ENCODE measurements around the gene PEAK1.
"Not testable (repeated sequence)": the region's sequence is repeated elsewhere in the genome, so short reads cannot be mapped to it uniquely, and the experiment has no call there.

PEAK1 gene

GRCh38 chr15:77171221-77171967 lies 248.5 kb downstream of the PEAK1 start:
- no peak for DNase-seq

GRCh38 chr15:77168616-77169015 lies 251.3 kb downstream of the PEAK1 start:
- DNase-seq: no peak

- DNase-seq: no peak
Measured at GRCh38 chr15:77168141-77168540, 251.8 kb downstream of the PEAK1 start.

- DNase-seq: no peak
Measured at GRCh38 chr15:77167406-77167805, 252.5 kb downstream of the PEAK1 start.

- DNase-seq: no peak
Measured at GRCh38 chr15:77163781-77164384, 256.0 kb downstream of the PEAK1 start.

- DNase-seq: no peak
Measured at GRCh38 chr15:77162872-77163633, 256.9 kb downstream of the PEAK1 start.

- no peak for DNase-seq
Measured at GRCh38 chr15:77160562-77161478, 259.1 kb downstream of the PEAK1 start.

- DNase-seq: not testable (repeated sequence)
Measured at GRCh38 chr15:77156000-77156399, 263.9 kb downstream of the PEAK1 start.

- no peak for DNase-seq
Measured at GRCh38 chr15:77148191-77148590, 271.7 kb downstream of the PEAK1 start.

- DNase-seq: no peak
Measured at GRCh38 chr15:77145370-77145769, 274.5 kb downstream of the PEAK1 start.

- no peak for DNase-seq
Measured at GRCh38 chr15:77144492-77145070, 275.3 kb downstream of the PEAK1 start.

GRCh38 chr15:77144026-77144425 lies 275.9 kb downstream of the PEAK1 start:
- DNase-seq: no peak

- DNase-seq: no peak
Measured at GRCh38 chr15:77143616-77144015, 276.3 kb downstream of the PEAK1 start.

GRCh38 chr15:77143191-77143590 lies 276.7 kb downstream of the PEAK1 start:
- DNase-seq: no peak

GRCh38 chr15:77140220-77140619 lies 279.7 kb downstream of the PEAK1 start:
- no peak for DNase-seq

- no peak for DNase-seq
Measured at GRCh38 chr15:77139312-77139711, 280.6 kb downstream of the PEAK1 start.

- DNase-seq: no peak
Measured at GRCh38 chr15:77138167-77138522, 281.8 kb downstream of the PEAK1 start.

GRCh38 chr15:77135181-77135580 lies 284.7 kb downstream of the PEAK1 start:
- DNase-seq: no peak

- DNase-seq: no peak
Measured at GRCh38 chr15:77130315-77130930, 289.5 kb downstream of the PEAK1 start.

GRCh38 chr15:77127626-77128025 lies 292.3 kb downstream of the PEAK1 start:
- DNase-seq: no peak

GRCh38 chr15:77126529-77127326 lies 293.2 kb downstream of the PEAK1 start:
- DNase-seq: no peak
